HEK293T (cell line): Measurements from ENCODE around the gene ASPG.

Experiments used
- CTCF ChIA-PET: fragments of 350-600 bp; formaldehyde crosslinking; extraction: SDS; loops from one replicate; lab custom pipeline; 2021; ENCODE audit warnings: antibody characterized with exemption, inconsistent platforms; lab: Yijun Ruan, JAX
- POLR2A ChIA-PET: fragments of 350-600 bp; formaldehyde crosslinking; extraction: SDS; loops from one replicate; lab custom pipeline; 2020; ENCODE audit warnings: antibody characterized with exemption, inconsistent platforms; lab: Yijun Ruan, JAX
- DNase-seq: peaks from one replicate; pipeline ENCODE4 v3.0.0; 2012; ENCODE audit warnings: mixed read lengths; ENCODE audit errors: extremely low spot score
- ARNT ChIP-seq: fragments of 450-650 bp; IDR thresholded peaks from 2 replicates; pipeline ENCODE4 v1.6.1; 2017; ENCODE audit warnings: mild to moderate bottlenecking
- BHLHE40 ChIP-seq: fragments of 450-650 bp; IDR thresholded peaks from 2 replicates; pipeline ENCODE4 v1.6.1; 2016; ENCODE audit warnings: mild to moderate bottlenecking, moderate library complexity, borderline replicate concordance
- CTBP1 ChIP-seq: fragments of 450-650 bp; IDR thresholded peaks from 2 replicates; pipeline ENCODE4 v1.6.1; 2016; ENCODE audit warnings: borderline replicate concordance
- ELF4 ChIP-seq: fragments of 450-650 bp; IDR thresholded peaks from 2 replicates; pipeline ENCODE4 v1.6.1; 2017; ENCODE audit warnings: antibody characterized with exemption
- FOXA1 ChIP-seq: fragments of 450-650 bp; IDR thresholded peaks from 2 replicates; pipeline ENCODE4 v1.6.1; 2016; ENCODE audit warnings: mild to moderate bottlenecking
- FOXK2 ChIP-seq: fragments of 450-650 bp; IDR thresholded peaks from 2 replicates; pipeline ENCODE4 v1.6.1; 2016; ENCODE audit warnings: mild to moderate bottlenecking
- FOXM1 ChIP-seq: fragments of 450-650 bp; IDR thresholded peaks from 2 replicates; pipeline ENCODE4 v1.6.1; 2017; ENCODE audit warnings: mild to moderate bottlenecking, borderline replicate concordance
- HDGF ChIP-seq: fragments of 450-650 bp; IDR thresholded peaks from 2 replicates; pipeline ENCODE4 v1.6.1; 2017; ENCODE audit warnings: antibody characterized with exemption, borderline replicate concordance
- L3MBTL2 ChIP-seq: fragments of 450-650 bp; conservative IDR thresholded peaks from 2 replicates; pipeline ENCODE4 v1.6.1; 2016; ENCODE audit warnings: mild to moderate bottlenecking
- LEF1 ChIP-seq: fragments of 450-650 bp; IDR thresholded peaks from 2 replicates; pipeline ENCODE4 v1.6.1; 2017; ENCODE audit warnings: mild to moderate bottlenecking, borderline replicate concordance
- NFRKB ChIP-seq: fragments of 450-650 bp; IDR thresholded peaks from 2 replicates; pipeline ENCODE4 v1.6.1; 2016; ENCODE audit warnings: mild to moderate bottlenecking, moderate library complexity
- PKNOX1 ChIP-seq: fragments of 450-650 bp; IDR thresholded peaks from 2 replicates; pipeline ENCODE4 v1.6.1; 2016
- SP1 ChIP-seq: fragments of 450-650 bp; IDR thresholded peaks from 2 replicates; pipeline ENCODE4 v1.6.1; 2017
- SUZ12 ChIP-seq: fragments of 450-650 bp; IDR thresholded peaks from 2 replicates; pipeline ENCODE4 v1.6.1; 2016; ENCODE audit warnings: mild to moderate bottlenecking
- TARDBP ChIP-seq: fragments of 450-650 bp; IDR thresholded peaks from 2 replicates; pipeline ENCODE4 v1.6.1; 2016
- ZNF384 ChIP-seq: fragments of 450-650 bp; IDR thresholded peaks from 2 replicates; pipeline ENCODE4 v1.6.1; 2016

ASPG gene

DNA sequence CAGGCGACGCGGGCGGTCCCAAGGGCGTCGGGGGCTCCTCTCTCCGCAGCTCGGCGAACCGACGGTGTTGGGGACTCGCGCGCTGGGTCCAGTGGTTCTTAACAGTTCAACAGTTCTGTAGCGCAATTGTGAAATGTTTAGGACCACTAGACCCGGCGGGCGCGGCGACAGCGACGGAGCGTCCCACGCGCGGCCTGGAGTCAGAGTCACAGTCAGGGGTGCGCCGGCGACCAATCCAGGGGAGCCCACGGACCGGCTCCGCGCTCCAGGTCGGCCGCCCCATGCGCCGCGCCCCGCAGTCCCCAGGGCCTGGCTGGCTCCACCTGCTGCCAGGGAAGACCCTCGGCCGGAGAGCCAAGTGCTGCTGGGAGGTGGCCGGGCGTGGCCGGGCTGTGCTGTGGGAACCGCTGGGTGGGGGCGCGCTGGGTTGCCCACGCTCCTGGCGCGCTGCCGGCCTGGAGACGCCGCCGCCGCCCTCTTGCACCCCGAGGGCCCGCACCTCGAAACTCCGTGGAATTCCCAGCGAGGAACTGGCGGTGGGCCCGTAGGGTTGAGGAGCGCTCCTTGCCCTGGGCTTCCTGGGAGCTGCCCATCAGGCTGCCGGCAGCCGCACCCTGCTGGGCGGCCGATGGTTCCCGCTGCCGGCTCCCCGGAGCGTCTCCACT, 32.0 kb downstream of the ASPG start:
- no peak for DNase-seq
- CTCF ChIA-PET = no interaction called here
- POLR2A ChIA-PET = no interaction called here
- TF ChIP-seq FOXM1 = no peak
- TF ChIP-seq ARNT = no peak
- no peak for TF ChIP-seq L3MBTL2
- TF ChIP-seq NFRKB = no peak
- no peak for TF ChIP-seq CTBP1
- TF ChIP-seq LEF1 = no peak
- no peak for TF ChIP-seq SP1

GRCh38 chr14:104118006-104118844, 32.7 kb downstream of the ASPG start:
- no peak for DNase-seq
- POLR2A ChIA-PET = no interaction called here
- CTCF ChIA-PET = no interaction called here
- TF ChIP-seq ELF4 = no peak
- TF ChIP-seq FOXK2 = no peak
- no peak for TF ChIP-seq PKNOX1
- TF ChIP-seq TARDBP = no peak
- TF ChIP-seq FOXA1 = no peak
- no peak for TF ChIP-seq ZNF384
- TF ChIP-seq SP1 = no peak
- no peak for TF ChIP-seq ARNT
- no peak for TF ChIP-seq HDGF
- TF ChIP-seq LEF1 = no peak
- TF ChIP-seq L3MBTL2 = no peak
- TF ChIP-seq FOXM1 = no peak

GRCh38 chr14:104119119-104119487, 33.6 kb downstream of the ASPG start:
- ChIA-PET CTCF (no interaction called here), POLR2A (no interaction called here)
- DNase-seq = no peak
- TF ChIP-seq SP1 (no peak), L3MBTL2 (no peak), TARDBP (no peak), FOXA1 (no peak), BHLHE40 (no peak), FOXM1 (no peak), FOXK2 (no peak), HDGF (no peak), SUZ12 (no peak), CTBP1 (no peak), NFRKB (no peak), PKNOX1 (no peak), ELF4 (no peak), LEF1 (no peak), ZNF384 (no peak), ARNT (no peak)

- DNase-seq = no peak
- ChIA-PET POLR2A (no interaction called here), CTCF (no interaction called here)
- no peak for TF ChIP-seq NFRKB
- TF ChIP-seq HDGF = no peak
- no peak for TF ChIP-seq FOXK2
- no peak for TF ChIP-seq CTBP1
- TF ChIP-seq SUZ12 = no peak
- no peak for TF ChIP-seq PKNOX1
- no peak for TF ChIP-seq BHLHE40
- TF ChIP-seq FOXM1 = no peak
- TF ChIP-seq ARNT = no peak
- no peak for TF ChIP-seq FOXA1
- TF ChIP-seq L3MBTL2 = no peak
- TF ChIP-seq SP1 = no peak
- no peak for TF ChIP-seq TARDBP
- no peak for TF ChIP-seq ZNF384
- no peak for TF ChIP-seq LEF1
- TF ChIP-seq ELF4 = no peak
These were observed 34.2 kb downstream of the ASPG start for GRCh38 chr14:104119488-104120251.

DNA sequence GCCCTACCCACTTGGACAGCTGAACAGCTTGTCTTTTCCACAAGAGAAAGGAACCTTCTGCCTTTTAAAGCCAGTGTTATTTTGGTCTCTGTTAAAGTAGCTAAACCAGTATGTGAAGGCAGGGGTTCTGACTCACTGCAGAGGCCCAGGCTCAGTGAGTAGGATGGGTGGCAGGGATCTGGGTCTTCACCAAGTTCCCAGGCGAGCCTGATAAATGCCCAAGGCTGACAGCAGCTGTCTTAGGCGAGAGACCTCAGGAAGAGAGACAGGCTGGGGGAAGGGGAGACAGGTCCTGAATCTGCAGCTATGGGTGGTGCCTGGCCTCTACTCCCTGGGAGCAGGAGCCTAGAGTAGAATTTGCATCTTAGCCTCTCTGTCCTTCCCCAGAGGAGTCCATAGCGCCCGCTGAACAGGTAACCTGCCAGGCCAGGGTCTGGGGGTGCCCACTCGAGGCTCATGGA, 34.8 kb downstream of the ASPG start:
- TF ChIP-seq ELF4 (no peak), BHLHE40 (no peak), ZNF384 (no peak), FOXA1 (no peak), FOXM1 (no peak), L3MBTL2 (no peak), SUZ12 (no peak), FOXK2 (no peak), ARNT (no peak), NFRKB (no peak), PKNOX1 (no peak), CTBP1 (no peak)
- no peak for DNase-seq
- CTCF ChIA-PET = interaction anchor here (1.3 kb wide), 1 partner anchor 42 kb away, joined by 3 read pairs; no protein-coding TSS in a partner anchor
- POLR2A ChIA-PET = no interaction called here
